Rectal smooth muscle tissue (tissue), 1 donor: Measurements from ENCODE around the gene TMEM204.
A peak's percentile ranks its signal among the peaks of the same experiment; 100 is the strongest.

Experiments used
- H3K27ac ChIP-seq: one replicate; pipeline ENCODE4 v1.7.0; 2013; ENCODE audit warnings: low read depth, low read length, inconsistent platforms
- H3K27me3 ChIP-seq: one replicate; pipeline ENCODE4 v1.7.0; 2013; ENCODE audit warnings: low read length; ENCODE audit not compliant: control insufficient read depth, insufficient read depth
- H3K36me3 ChIP-seq: one replicate; pipeline ENCODE4 v1.7.0; 2013; ENCODE audit warnings: low read length; ENCODE audit not compliant: control insufficient read depth, insufficient read depth
- H3K4me1 ChIP-seq: one replicate; pipeline ENCODE4 v1.7.0; 2013; ENCODE audit warnings: low read length; ENCODE audit not compliant: control insufficient read depth, insufficient read depth
- H3K4me3 ChIP-seq: one replicate; pipeline ENCODE4 v1.7.0; 2013; ENCODE audit warnings: low read length
- H3K9ac ChIP-seq: one replicate; pipeline ENCODE4 v1.7.0; 2013; ENCODE audit warnings: low read length

Gene TMEM204

GRCh38 chr16:1561836-1562235 is 28.4 kb downstream of the TMEM204 start:
- H3K4me3 ChIP-seq = no peak overlapping the region
- no peaks in the 10 kb centered on the region for H3K27me3 ChIP-seq
- H3K9ac ChIP-seq = no peak overlapping the region
- no peak overlapping the region for H3K27ac ChIP-seq
- no peaks in the 10 kb centered on the region for H3K4me1 ChIP-seq
- peaks cover 16% of the 10 kb centered on the region for H3K36me3 ChIP-seq

DNA sequence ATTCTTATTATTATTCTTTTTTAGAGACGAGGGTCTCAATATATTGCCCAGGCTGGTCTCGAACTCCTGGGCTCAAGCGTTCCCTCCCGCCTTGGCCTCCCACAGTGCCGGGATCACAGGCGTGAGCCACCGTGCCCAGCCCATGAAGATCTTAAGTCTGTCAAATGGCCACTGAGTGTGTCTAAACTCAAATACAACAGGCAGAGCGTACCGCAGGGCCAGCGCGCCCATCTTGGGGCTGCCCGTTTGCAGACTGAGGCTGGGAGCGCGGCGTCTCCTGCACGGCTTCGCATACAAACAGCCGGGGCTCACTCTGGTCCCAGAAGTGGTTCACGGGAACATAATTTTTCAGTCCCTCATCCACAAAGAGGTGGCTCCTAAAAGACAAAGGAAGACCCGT is 30.3 kb downstream of the TMEM204 start:
- Histone ChIP-seq H3K27me3 (no peaks in the 10 kb centered on the region), H3K36me3 (peaks cover 14% of the 10 kb centered on the region)

GRCh38 chr16:1564325-1564724 is 30.9 kb downstream of the TMEM204 start:
- Histone ChIP-seq H3K27ac (no peak overlapping the region), H3K4me3 (no peak overlapping the region), H3K4me1 (no peaks in the 10 kb centered on the region), H3K36me3 (peaks cover 13% of the 10 kb centered on the region), H3K27me3 (no peaks in the 10 kb centered on the region), H3K9ac (no peak overlapping the region)

More for the DNA sequence above, 30.3 kb downstream of the TMEM204 start:
- H3K9ac ChIP-seq = no peak overlapping the region
- no peak overlapping the region for H3K4me3 ChIP-seq
- no peak overlapping the region for H3K27ac ChIP-seq
- no peaks in the 10 kb centered on the region for H3K4me1 ChIP-seq

DNA sequence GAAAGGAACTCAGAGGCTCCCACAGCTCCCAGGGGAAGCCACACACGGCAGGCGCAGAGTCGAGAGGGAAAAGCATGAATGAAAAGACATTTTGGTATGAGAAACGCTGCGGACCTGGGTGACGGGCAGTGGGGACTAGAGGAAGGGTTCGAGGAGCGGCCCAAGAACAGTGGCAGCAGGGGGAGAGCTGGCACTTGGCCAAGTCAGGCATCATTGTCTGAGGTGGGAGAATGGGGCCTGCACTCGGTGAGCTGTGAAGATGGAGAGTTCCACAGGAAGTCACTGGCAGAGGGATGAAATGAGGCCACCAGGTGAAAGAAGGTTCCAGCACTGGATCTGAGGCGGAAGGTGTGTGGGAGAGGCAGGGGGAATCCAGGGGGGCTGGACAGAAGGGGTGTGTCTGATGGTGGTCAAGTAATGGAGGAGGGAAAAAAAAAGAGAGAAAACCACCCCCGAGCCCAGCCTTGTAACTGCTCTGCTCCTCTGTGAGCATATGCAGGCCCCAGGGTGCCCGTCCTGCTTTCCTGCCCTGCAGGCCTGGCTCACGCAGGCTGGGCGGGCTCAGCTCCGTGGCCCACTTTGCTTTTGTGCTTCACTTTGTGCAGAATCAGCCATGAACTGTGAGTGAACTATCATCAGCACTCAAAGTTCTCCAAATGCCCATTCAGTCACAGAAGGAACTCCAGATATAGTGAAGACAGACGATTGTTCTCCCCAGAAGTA is 31.8 kb downstream of the TMEM204 start:
- H3K27ac ChIP-seq = peak overlapping the region; percentile 44
- no peak overlapping the region for H3K4me3 ChIP-seq
- peaks cover 6% of the 10 kb centered on the region for H3K36me3 ChIP-seq

DNA sequence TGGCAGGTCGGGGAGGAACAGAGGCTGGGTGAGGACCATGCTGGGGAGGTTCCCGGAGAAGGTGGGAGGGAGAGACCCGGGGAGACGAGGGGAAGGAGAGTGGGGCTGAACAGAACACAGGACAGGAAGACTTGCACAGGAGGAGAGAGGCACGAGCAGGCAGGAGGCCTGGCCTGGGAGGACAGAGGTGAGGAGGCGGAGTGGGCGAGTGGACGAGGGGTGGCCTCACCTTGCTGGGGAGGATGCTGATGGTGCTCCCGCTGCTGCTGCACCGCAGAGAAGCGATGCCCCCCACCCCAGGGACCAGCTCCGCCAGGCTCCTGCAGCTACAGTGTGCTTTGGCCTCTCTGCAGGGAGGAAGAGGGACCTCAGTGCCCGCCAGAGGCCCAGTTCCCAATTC is 34.5 kb downstream of the TMEM204 start:
- Histone ChIP-seq H3K36me3 (peaks cover 2% of the 10 kb centered on the region), H3K27ac (no peak overlapping the region), H3K4me3 (no peak overlapping the region), H3K4me1 (no peaks in the 10 kb centered on the region), H3K27me3 (no peaks in the 10 kb centered on the region), H3K9ac (no peak overlapping the region)

More for the DNA sequence above, 31.8 kb downstream of the TMEM204 start:
- Histone ChIP-seq H3K4me1 (no peaks in the 10 kb centered on the region), H3K9ac (no peak overlapping the region), H3K27me3 (no peaks in the 10 kb centered on the region)

DNA sequence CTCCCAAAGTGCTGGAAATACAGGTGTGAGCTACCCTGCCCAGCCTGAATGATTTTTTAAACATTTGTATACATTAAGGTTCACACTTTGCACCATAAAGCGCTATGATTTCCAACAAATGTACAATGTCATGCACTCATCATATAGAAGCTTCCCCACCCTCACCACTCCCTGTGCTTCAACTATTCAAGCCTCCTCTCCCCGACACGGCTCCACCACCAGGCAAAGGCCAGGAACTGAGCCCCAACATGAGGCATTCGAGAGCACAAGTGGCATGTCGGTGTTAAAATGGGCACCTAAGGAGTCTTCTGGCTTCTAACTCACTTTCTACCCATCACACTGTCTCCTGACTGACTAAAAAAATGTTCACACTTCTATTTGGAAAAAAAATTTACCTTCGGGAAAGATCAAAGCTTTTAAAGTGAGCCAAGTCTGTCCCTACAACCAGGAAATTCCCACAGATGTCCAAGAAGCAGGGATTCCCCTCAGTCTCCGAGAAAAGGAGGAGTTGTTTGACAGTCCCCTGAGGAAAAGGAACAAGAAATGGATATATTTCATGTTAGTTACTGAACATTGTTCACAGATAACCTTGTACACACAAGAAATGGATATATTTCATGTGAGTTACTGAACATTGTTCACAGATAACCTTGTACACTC is 37.7 kb downstream of the TMEM204 start:
- no peak overlapping the region for H3K4me3 ChIP-seq
- H3K27me3 ChIP-seq = no peaks in the 10 kb centered on the region
- no peaks in the 10 kb centered on the region for H3K4me1 ChIP-seq
- no peak overlapping the region for H3K27ac ChIP-seq
- peaks cover 2% of the 10 kb centered on the region for H3K36me3 ChIP-seq
- no peak overlapping the region for H3K9ac ChIP-seq

DNA sequence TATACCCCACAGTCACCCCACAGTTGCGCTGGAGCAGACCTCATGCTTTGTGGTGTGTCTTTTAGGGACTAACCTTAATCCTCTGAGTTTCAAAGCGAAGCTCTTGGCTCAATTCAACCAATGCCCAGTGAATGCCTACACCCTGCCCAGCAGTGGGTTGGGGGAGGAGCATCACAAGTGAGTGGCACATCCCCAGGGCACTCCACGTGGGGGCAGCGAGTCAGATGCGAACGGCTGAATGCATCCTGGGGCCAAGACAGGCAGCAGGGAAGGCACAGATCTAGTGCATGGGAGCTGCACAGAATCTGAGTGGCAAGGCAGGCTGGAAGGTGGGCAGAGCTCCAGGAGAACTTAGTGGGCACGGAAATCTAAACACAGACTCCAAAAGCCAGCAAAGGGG is 39.2 kb downstream of the TMEM204 start:
- Histone ChIP-seq H3K36me3 (peaks cover 2% of the 10 kb centered on the region), H3K27me3 (no peaks in the 10 kb centered on the region), H3K27ac (no peak overlapping the region), H3K4me3 (no peak overlapping the region), H3K9ac (no peak overlapping the region), H3K4me1 (no peaks in the 10 kb centered on the region)

DNA sequence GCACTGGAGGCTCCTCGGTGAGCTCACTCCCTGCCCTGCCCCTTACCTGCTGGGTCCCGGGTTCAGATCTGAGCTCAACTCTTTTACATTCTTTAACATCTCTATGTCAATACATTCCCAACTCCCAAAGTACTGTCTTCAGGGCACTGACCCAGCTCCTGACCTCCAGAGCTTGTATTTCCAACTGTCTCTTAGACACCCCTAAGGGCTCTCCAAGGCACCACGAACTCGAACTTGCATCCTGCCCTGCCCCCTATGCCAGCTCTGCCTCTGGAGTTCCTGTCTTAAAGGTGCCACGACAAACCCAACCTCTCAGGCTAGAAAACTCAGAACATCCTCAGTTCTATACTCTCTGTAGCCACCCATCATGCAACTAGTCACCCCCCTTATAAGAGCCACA is 39.8 kb downstream of the TMEM204 start:
- H3K9ac ChIP-seq = no peak overlapping the region

DNA sequence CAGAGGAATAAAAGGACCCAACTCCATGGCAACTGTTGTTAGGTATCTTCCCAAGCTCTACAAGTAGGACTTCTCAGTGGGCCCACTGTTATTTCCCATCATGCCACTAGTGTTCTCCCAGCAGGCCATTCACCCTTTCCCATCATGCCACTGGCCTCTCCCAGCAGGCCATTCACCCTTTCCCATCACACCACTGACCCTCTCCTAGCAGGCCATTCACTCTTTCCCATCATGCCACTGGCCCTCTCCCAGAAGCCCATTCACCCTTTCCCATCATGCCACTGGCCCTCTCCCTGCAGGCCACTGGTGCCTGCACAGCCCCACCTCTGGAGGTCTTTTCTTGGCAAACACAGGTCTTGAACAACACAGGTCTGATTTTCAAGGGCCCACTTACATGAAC is 42.1 kb downstream of the TMEM204 start:
- H3K27me3 ChIP-seq = no peaks in the 10 kb centered on the region
- H3K27ac ChIP-seq = no peak overlapping the region
- peaks cover 7% of the 10 kb centered on the region for H3K36me3 ChIP-seq
- H3K4me3 ChIP-seq = no peak overlapping the region
- no peak overlapping the region for H3K9ac ChIP-seq
- no peaks in the 10 kb centered on the region for H3K4me1 ChIP-seq

More for the DNA sequence above, 39.8 kb downstream of the TMEM204 start:
- H3K4me1 ChIP-seq = no peaks in the 10 kb centered on the region
- H3K27ac ChIP-seq = no peak overlapping the region
- H3K4me3 ChIP-seq = no peak overlapping the region
- no peaks in the 10 kb centered on the region for H3K27me3 ChIP-seq
- H3K36me3 ChIP-seq = peaks cover 5% of the 10 kb centered on the region

GRCh38 chr16:1579214-1579613 is 45.7 kb downstream of the TMEM204 start:
- no peaks in the 10 kb centered on the region for H3K4me1 ChIP-seq
- no peaks in the 10 kb centered on the region for H3K27me3 ChIP-seq
- H3K4me3 ChIP-seq = no peak overlapping the region
- no peak overlapping the region for H3K9ac ChIP-seq
- peaks cover 12% of the 10 kb centered on the region for H3K36me3 ChIP-seq
- no peak overlapping the region for H3K27ac ChIP-seq

DNA sequence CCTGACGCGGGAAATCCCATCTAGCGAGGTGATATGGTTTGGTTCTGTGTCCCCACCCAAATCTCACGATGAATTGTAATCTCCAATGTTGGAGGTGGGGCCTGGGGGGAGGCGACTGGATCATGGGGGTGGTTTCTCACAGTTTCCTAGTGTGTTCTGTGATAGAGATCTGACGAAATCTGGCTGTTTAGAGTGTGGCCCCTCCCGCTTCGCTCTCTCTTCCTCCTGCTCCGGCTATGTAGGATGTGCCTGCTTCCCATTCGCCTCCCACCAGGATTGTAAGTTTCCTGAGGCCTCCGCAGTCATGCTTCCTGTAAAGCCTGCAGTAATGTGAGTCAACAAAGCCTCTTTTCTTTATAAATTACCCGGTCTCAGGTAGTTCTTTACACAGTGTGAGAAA is 46.8 kb downstream of the TMEM204 start:
- H3K4me1 ChIP-seq = no peaks in the 10 kb centered on the region
- no peak overlapping the region for H3K4me3 ChIP-seq
- H3K9ac ChIP-seq = no peak overlapping the region
- H3K27me3 ChIP-seq = no peaks in the 10 kb centered on the region
- no peak overlapping the region for H3K27ac ChIP-seq
- H3K36me3 ChIP-seq = peaks cover 17% of the 10 kb centered on the region

GRCh38 chr16:1580956-1581355 is 47.5 kb downstream of the TMEM204 start:
- Histone ChIP-seq H3K9ac (no peak overlapping the region), H3K4me3 (no peak overlapping the region), H3K36me3 (peaks cover 18% of the 10 kb centered on the region)

GRCh38 chr16:1581804-1582203 is 48.3 kb downstream of the TMEM204 start:
- Histone ChIP-seq H3K36me3 (peaks cover 25% of the 10 kb centered on the region), H3K4me1 (no peaks in the 10 kb centered on the region), H3K27ac (no peak overlapping the region), H3K27me3 (no peaks in the 10 kb centered on the region), H3K4me3 (no peak overlapping the region), H3K9ac (no peak overlapping the region)

More at GRCh38 chr16:1580956-1581355, 47.5 kb downstream of the TMEM204 start:
- no peaks in the 10 kb centered on the region for H3K27me3 ChIP-seq
- no peak overlapping the region for H3K27ac ChIP-seq
- no peaks in the 10 kb centered on the region for H3K4me1 ChIP-seq
